ENCODE data around the gene AQP9.

Gene AQP9

DNA sequence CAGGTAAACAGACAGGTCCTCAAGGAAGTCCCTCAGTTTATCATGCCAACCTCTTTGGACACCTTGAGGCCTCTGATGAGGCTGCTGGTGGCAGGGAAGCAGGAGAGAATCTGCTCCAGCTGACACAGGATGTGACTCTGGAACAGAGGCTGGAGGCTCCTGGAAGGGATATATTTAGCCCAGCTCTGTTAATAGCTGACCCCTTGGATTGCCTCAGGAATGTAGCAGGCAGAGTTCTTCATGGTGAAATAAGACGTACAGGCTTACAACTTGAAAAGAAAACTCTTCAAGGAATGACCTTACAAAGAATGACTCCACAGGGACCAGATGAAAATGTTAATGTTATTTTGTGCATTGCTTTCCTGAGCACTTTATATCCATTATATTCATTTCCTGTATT, 90.5 kb downstream of the AQP9 start:
- DNase-seq: no peak

DNA sequence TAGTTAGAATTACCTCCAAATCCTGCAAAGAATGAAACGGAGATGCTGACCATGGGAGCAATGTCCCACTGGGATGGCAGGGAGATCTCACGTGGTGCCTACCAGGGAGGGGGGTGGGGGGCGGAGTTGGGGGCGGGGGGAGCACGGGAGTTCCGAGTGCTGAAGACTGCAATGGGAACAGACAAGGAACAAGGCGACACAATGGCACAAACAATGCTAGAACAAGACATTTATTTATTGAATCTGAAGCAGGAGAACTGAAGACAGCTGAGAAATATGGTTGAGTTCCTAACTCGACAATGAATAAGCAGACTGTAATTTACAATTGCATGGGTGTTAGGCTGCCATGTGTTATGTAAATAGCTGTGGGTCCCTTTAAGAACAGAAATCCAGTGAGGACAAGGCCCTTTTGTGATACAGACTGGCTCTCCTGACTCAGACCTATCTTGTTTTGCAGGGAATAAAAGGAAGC, 91.2 kb downstream of the AQP9 start:
- DNase-seq: no peak

DNA sequence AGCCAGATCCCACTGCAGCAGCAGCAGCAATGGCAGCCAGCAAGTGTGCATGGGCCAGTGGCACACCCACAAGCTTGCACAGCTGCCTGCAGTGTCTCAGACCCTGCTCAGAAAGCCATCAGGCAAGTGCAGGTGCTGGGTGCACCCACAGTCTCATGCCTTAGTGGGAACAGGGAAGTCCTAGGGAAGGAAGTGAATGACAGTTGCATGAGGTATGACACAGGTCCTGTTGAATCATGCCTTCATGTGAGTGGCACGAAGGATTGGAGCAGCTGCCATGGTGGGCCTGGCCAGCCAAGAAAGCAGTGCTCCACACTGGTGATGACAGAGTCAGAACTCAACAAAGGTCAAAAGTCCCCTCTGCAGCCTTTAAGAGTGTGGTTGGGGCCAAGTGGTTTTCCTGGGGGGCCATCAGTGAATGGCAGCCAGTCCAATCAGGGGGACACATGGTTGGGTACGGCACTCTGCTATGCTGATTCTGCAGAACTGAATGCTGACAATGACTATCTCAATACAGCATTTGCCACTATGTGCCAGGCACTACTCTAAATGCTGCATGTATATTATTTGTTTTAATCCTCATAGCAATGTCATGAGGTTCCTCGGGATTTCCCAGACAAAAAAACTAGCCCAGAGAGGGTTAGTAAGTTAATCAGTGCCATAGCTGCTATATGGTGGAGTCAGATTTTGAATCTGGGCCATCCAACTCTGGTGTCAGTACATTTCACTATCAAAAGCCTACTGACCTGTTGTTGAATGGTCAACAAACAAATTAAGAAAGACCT, 94.3 kb downstream of the AQP9 start:
- no peak for DNase-seq

DNA sequence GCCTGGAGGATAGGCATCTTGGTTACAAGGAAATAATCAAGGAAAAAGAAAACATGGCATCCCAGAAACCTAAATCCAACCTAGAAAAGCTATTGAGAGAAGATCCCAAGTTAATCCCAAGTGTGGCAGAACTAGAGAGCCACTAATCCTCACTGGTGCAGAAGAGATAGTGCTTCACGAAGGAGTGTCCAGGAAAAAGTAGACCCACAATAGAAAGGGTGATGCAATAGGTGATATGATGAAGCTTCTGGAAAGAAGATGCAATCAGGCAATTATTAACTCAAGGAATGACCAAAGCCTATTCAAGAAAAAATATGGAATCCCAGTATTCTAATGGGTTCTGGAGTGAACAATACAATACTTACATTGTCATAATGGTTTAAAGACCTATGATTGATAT, 95.2 kb downstream of the AQP9 start:
- DNase-seq: no peak

Measured in stimulated activated CD4-positive, alpha-beta T cell treated with anti-CD3 and anti-CD28 coated beads, Interleukin-2, amount 100 ng/mL, for 48 hours (primary cell).